Measurements from ENCODE around the gene ABCC9. TPM values are rescaled to one million over a fixed set of nuclear protein-coding genes. Genes with fewer than 3 reads are reported as not detected.
"Not testable (repeated sequence)": the region's sequence is repeated elsewhere in the genome, so short reads cannot be mapped to it uniquely, and the experiment has no call there.

ABCC9 gene
- total and polyA plus RNA-seq, 2 donors (not counting 3 experiments of a cell fraction or from before 2014, with no cell fraction given): under 0.01 TPM; not detected in 1

GRCh38 chr12:21934173-21934572 lies 7.1 kb downstream of the ABCC9 start:
- dilution Hi-C loops (cut with MboI; ENCODE audit: extremely low pct_ligation_motif_present, low sequenced_read_pairs): no loop called here
- no peaks in the 10 kb centered on the region for H3K36me3 ChIP-seq (ENCODE audit: control insufficient read depth in 2 of 2, extremely low read depth in 1 of 2, insufficient read depth in 2 of 2, low read length in 2 of 2)
- no peaks in the 10 kb centered on the region for H3K4me1 ChIP-seq (ENCODE audit: control insufficient read depth, extremely low read depth, insufficient read depth, low read length)
- intact Hi-C loops (cut with micrococcal nuclease): no loop called here
- no peak overlapping the region for H3K4me3 ChIP-seq (replicated peaks in 1 of 3; ENCODE audit: insufficient read depth in 1 of 3, low read depth in 1 of 3, low read length in 3 of 3)
- no peaks in the 10 kb centered on the region for H3K79me2 ChIP-seq (ENCODE audit: control insufficient read depth, insufficient read depth, low read length)
- no peaks in the 10 kb centered on the region for H3K9me1 ChIP-seq (replicated peaks; ENCODE audit: control insufficient read depth, extremely low read depth, insufficient read depth, low read length)
- no TSS peak for BruUV-seq (replicated peaks)
- TF ChIP-seq GATA2 (IDR thresholded peaks at IDR 0.05; ENCODE audit: insufficient read depth, insufficient read length, low read depth, low read length): no peak
- TF ChIP-seq JUN (IDR thresholded peaks at IDR 0.05; ENCODE audit: borderline replicate concordance, insufficient read depth, insufficient read length, low read depth): no peak
- no peak for TF ChIP-seq FOS (IDR thresholded peaks at IDR 0.05; ENCODE audit: borderline replicate concordance, insufficient read depth, low read length)
- TF ChIP-seq CTCF (IDR thresholded peaks at IDR 0.05; ENCODE audit: extremely low read depth in 1 of 2, insufficient read depth in 1 of 2, low read depth in 1 of 2, low read length in 2 of 2): no peak
- no peak for TF ChIP-seq EZH2 (IDR thresholded peaks at IDR 0.05; ENCODE audit: borderline replicate concordance, low read depth, low read length, severe bottlenecking)
- peaks cover 5 to 7% of the 10 kb centered on the region in 2 experiments for H3K27me3 ChIP-seq (ENCODE audit: control insufficient read depth in 2 of 2, insufficient read depth in 2 of 2, low read length in 2 of 2)
- CTCF ChIA-PET: interaction anchor here (1.1 to 1.5 kb wide), 3 partner anchors 50 to 236 kb away, joined by 3 to 4 read pairs (median 3); no protein-coding TSS in a partner anchor
- H3K4me2 ChIP-seq (ENCODE audit: insufficient read depth, low read length): no peak overlapping the region
- H3K9me3 ChIP-seq (replicated peaks; ENCODE audit: control insufficient read depth, insufficient read depth, low read length): no peaks in the 10 kb centered on the region
- DNase-seq (ENCODE audit: low read depth, low spot score) (no peak), FAIRE-seq (no peak)
- no peak overlapping the region for H2AFZ ChIP-seq (ENCODE audit: low read depth, low read length)
- H3K9ac ChIP-seq (replicated peaks; ENCODE audit: extremely low read depth, insufficient read depth, low read length): no peak overlapping the region
- H4K20me1 ChIP-seq (replicated peaks; ENCODE audit: control insufficient read depth, extremely low read depth, insufficient read depth, low read length): no peaks in the 10 kb centered on the region
- H3K27ac ChIP-seq (ENCODE audit: insufficient read depth, low read depth, low read length): no peak overlapping the region
- POLR2A ChIA-PET: no interaction called here

DNA sequence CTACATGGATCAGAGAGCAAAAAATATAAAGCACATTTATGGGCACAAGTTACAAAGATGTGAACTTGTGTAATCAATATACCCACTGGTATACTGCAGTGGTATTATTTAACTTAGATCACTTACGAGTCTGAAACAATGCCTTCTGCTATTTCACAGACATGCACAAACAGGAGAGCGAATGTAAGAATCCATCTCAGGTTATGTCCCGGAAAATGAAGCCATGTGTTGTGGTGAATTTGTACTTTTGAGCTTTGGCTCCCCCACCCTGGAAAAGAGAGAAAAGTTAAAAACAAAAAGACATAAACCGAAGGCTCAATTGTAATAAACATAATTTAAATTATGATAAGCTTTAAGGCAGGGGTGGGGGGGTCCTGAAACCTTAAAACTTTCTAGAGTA lies 7.6 kb downstream of the ABCC9 start:
- FAIRE-seq: no peak
- Histone ChIP-seq H3K27ac (ENCODE audit: insufficient read depth, low read depth, low read length) (no peak overlapping the region), H3K9me1 (replicated peaks; ENCODE audit: control insufficient read depth, extremely low read depth, insufficient read depth, low read length) (no peaks in the 10 kb centered on the region), H3K9ac (replicated peaks; ENCODE audit: extremely low read depth, insufficient read depth, low read length) (no peak overlapping the region), H3K79me2 (ENCODE audit: control insufficient read depth, insufficient read depth, low read length) (no peaks in the 10 kb centered on the region), H3K4me2 (ENCODE audit: insufficient read depth, low read length) (no peak overlapping the region), H4K20me1 (replicated peaks; ENCODE audit: control insufficient read depth, extremely low read depth, insufficient read depth, low read length) (no peaks in the 10 kb centered on the region), H3K4me1 (ENCODE audit: control insufficient read depth, extremely low read depth, insufficient read depth, low read length) (no peaks in the 10 kb centered on the region), H3K4me3 (replicated peaks in 1 of 3; ENCODE audit: insufficient read depth in 1 of 3, low read depth in 1 of 3, low read length in 3 of 3) (no peak overlapping the region), H3K36me3 (ENCODE audit: control insufficient read depth in 2 of 2, extremely low read depth in 1 of 2, insufficient read depth in 2 of 2, low read length in 2 of 2) (no peaks in the 10 kb centered on the region), H2AFZ (ENCODE audit: low read depth, low read length) (no peak overlapping the region), H3K9me3 (replicated peaks; ENCODE audit: control insufficient read depth, insufficient read depth, low read length) (no peaks in the 10 kb centered on the region), H3K27me3 (ENCODE audit: control insufficient read depth in 2 of 2, insufficient read depth in 2 of 2, low read length in 2 of 2) (peaks cover 2% of the 10 kb centered on the region in 2 experiments)
- intact Hi-C loops (cut with micrococcal nuclease): no loop called here
- dilution Hi-C loops (cut with MboI; ENCODE audit: extremely low pct_ligation_motif_present, low sequenced_read_pairs): no loop called here
- CTCF ChIA-PET: interaction anchor here (1.1 to 1.5 kb wide), 3 partner anchors 51 to 236 kb away, joined by 3 to 4 read pairs (median 3); no protein-coding TSS in a partner anchor
- POLR2A ChIA-PET: no interaction called here
- no peak for DNase-seq (ENCODE audit: low read depth, low spot score)
- TF ChIP-seq FOS (IDR thresholded peaks at IDR 0.05; ENCODE audit: borderline replicate concordance, insufficient read depth, low read length) (no peak), POLR2AphosphoS5 (IDR thresholded peaks at IDR 0.05; ENCODE audit: insufficient read depth, low read depth, low read length) (no peak)
- BruUV-seq (replicated peaks): no TSS peak

DNA sequence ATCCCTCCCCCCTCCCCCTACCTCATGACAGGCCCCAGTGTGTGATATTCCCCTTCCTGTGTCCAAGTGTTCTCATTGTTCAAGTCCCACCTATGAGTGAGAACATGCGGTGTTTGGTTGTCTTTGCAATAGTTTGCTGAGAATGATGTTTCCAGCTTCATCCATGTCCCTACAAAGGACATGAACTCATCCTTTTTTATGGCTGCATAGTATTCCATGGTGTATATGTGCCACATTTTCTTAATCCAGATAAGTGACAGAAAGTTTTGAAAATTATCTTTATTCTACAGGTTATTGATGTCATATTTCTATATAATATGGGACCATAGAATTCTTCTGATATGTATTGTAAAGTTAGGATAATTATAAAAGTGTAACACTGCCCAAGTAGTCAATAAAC lies 11.3 kb downstream of the ABCC9 start:
- BruUV-seq (replicated peaks); POLR2A ChIA-PET; H2AFZ ChIP-seq (ENCODE audit: low read depth, low read length); H3K4me1 ChIP-seq (ENCODE audit: control insufficient read depth, extremely low read depth, insufficient read depth, low read length); H3K4me3 ChIP-seq (replicated peaks in 1 of 3; ENCODE audit: insufficient read depth in 1 of 3, low read depth in 1 of 3, low read length in 3 of 3); H4K20me1 ChIP-seq (replicated peaks; ENCODE audit: control insufficient read depth, extremely low read depth, insufficient read depth, low read length); H3K4me2 ChIP-seq (ENCODE audit: insufficient read depth, low read length); H3K9me3 ChIP-seq (replicated peaks; ENCODE audit: control insufficient read depth, insufficient read depth, low read length); intact Hi-C loops (cut with micrococcal nuclease); H3K36me3 ChIP-seq (ENCODE audit: control insufficient read depth in 2 of 2, extremely low read depth in 1 of 2, insufficient read depth in 2 of 2, low read length in 2 of 2); H3K9me1 ChIP-seq (replicated peaks; ENCODE audit: control insufficient read depth, extremely low read depth, insufficient read depth, low read length); DNase-seq (ENCODE audit: low read depth, low spot score); FAIRE-seq; H3K79me2 ChIP-seq (ENCODE audit: control insufficient read depth, insufficient read depth, low read length); H3K27me3 ChIP-seq (ENCODE audit: control insufficient read depth in 2 of 2, insufficient read depth in 2 of 2, low read length in 2 of 2); H3K27ac ChIP-seq (ENCODE audit: insufficient read depth, low read depth, low read length); H3K9ac ChIP-seq (replicated peaks; ENCODE audit: extremely low read depth, insufficient read depth, low read length); CTCF ChIA-PET; dilution Hi-C loops (cut with MboI; ENCODE audit: extremely low pct_ligation_motif_present, low sequenced_read_pairs): not testable (repeated sequence)
